ENCODE results near the gene NPM1.

NPM1 gene

DNA sequence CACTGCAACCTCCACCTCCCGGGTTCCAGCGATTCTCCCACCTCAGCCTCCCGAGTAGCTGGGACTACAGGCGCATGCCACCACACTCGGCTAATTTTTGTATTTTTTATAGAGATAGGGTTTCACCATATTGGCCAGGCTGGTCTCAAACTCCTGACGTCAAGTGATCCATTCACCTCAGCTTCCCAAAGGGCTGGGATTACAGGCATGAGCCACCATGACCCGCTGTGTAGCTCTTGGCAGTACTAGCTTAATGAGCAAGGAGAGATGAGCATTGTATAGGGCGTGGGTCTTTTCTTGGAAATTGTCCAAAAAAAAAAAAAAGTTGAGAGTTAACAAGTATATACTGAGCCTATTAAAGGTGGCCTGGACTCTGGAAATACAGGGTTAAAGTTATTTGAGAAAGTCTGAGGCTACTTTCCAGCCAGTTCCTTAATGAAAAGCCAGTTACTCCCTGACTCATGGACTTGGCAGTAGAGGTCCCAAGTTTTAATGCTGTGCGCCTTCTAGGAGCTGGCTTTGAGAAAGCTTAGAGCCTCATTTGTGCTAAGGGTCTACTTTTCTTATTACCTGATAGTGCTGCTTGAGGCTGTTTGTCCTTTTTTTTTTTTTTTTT is 27.6 kb downstream of the NPM1 start:
- no peak for DNase-seq

DNA sequence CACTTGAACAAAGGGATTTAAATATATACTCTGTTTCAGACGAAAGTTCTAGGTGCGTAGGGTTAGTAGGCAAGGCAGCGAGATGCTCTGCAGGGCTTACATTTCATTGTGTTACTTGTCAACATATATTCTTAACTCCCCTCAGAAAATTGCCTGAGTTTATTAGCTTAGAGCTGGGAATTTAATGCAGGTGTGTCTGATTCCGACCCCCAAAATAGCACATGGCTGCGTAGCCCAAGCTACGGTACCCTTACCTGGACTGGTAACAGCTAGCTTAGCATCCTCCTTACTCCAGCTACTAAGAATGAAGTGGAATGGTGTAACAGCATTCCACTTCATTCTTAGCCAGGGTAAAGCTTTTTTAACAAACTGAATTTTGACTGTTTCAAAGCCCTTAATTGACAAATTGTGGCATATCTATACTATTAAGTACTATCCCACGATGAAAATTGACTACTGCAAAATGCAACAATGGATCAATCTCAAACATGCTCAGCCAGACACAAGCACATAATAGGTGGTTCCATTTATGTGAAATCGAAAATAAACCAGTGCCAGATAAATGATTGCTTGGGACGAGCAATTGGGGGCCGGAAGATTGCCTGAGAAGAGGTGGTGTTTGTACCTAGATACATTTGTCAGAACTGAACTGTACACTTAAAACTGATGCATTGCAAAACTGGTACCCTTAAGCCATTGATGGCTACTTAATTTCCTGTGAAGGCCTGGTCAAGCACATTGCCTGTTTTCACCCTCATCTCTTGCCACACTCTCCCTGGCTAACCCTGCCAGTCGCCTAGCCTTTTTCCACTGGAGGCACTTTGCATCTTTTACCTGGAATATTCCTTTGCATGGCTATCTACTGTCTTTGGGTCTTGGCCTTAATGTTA is 28.8 kb downstream of the NPM1 start:
- no peak for DNase-seq

DNA sequence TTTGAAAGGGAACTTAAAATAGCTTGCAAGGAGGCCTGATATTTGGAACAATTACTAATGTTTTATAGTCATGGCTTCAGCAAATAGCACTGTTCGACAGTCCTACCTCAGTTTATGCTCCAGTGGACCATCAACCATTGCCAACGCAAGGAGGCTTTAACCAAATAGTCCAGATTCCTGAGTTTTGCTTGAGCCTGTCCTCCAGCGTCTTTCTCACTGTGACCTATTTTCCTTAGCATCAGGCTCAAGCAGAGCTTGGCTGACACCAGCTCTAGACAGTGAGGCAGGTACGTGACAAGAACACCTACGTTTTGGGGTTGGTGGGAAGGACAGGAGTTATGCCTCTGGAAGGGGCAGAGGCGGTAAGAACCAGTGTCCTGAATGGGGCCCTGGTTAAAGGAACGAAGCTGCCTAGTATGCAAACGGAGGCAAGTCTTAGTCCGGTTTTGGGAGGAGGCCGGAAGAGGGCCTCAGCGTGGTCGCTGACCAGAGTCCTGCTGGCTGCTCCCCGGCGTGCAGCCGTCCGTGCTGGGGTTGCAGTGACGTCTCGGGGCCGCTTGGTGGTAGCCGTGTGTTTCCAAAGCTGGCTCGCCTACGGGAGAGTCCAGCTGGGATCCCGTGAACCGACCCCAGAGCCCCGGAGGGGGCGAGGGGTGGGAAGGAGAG is 30.8 kb downstream of the NPM1 start:
- DNase-seq = peak; percentile 19

- DNase-seq = no peak
Observed at GRCh38 chr5:171418982-171419687, 31.5 kb downstream of the NPM1 start, which contains the start of gene FGF18. Gene FGF18, plus strand, starts transcription at chr5:171419647. Its CDS starts 553 bp downstream, at chr5:171420200.

DNA sequence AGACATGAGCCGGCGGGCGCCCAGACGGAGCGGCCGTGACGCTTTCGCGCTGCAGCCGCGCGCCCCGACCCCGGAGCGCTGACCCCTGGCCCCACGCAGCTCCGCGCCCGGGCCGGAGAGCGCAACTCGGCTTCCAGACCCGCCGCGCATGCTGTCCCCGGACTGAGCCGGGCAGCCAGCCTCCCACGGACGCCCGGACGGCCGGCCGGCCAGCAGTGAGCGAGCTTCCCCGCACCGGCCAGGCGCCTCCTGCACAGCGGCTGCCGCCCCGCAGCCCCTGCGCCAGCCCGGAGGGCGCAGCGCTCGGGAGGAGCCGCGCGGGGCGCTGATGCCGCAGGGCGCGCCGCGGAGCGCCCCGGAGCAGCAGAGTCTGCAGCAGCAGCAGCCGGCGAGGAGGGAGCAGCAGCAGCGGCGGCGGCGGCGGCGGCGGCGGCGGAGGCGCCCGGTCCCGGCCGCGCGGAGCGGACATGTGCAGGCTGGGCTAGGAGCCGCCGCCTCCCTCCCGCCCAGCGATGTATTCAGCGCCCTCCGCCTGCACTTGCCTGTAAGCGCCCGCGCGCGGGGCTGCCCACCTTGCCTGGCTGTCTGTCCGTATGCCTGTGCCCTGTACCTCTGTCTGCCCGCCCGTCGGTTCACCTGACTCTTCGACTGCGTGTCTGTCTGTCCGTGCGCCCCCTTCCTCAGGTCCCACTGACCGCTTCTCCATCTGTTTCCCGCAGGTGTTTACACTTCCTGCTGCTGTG is 32.2 kb downstream of the NPM1 start:
- no peak for DNase-seq

DNA sequence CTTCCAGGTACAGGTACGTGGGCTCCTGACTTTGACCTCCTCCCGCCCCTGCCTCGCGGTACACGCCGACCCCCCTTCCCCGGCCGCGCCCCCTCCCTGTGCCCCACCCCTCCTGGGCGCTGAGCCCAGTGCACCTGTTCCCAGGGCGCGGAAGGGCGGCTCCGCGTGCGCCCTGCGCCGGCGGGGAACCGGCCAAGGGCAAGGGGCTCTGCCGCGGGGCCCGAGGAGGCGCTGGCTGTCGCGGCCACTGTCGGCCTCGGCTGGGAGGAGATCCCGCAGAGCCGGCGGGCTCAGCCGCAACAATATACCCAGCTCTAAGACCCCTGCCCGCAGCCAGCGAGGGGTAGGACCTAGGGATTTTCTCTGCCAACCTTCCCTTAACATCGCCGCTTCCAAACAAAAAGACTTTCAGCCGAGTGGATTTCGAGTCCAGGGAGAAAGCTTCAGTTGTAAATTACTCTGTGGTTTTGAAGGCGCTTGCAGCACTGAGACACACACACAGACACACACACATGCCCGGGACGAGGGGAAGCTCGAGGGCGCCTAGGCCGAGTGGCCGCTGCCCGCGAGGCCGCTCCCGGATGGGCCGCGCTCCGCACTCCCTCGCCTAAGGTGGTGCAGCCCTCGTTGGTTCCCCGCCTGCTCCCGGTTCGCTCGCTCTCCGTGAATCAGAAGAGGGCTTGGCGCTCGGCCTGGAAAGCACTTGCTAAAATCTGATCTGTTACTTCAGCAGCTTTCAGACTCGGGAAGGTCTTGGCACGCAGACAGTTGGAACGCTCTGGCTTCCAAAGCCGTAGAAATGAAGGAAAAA is 33.0 kb downstream of the NPM1 start:
- DNase-seq = peak; percentile 29

DNA sequence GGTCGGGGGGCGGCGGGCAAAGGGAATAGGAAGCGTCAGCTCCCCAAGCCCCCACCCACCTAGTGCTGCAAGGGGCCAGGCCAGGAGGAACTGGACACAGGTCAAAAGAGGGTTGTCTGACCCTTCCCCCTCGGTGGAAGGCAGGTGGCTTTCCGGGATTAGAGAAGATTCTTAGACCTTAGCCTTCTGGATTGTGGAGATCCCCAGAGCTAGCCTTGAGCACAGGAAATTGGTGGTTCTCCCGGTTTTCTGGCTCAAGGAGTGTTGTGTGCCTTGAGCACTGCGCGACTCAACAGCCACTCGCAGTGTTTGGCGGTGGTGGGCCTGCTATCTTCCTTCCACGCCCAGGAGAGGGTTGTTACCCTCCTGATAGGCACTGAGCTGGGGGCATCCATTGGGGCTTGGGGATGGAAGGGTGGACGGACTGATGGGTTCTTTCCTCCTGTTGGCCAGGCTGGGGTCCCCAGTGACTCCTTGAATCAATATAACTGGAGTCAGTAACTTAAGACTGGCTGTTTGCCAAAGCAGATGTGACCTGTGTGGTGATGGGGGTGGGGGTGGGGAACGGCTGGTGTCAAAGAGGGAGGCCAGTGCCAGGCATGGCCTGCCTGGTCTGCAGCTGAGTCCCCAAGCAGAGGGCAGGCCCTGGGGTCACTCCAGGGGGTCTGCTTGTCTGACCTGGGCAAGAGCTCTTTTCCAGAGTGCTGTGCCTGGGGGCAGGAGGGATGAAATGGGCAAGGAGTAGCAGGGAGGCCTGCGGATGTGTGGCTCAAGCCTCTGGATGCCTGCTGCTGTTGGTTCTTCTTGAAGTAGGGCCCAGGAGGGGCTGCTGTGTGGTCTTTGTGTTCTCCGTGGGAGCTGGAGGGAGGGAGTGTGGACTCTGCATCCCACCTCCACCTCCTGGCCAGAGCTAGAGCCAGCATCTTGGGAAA is 33.9 kb downstream of the NPM1 start:
- DNase-seq = no peak

DNA sequence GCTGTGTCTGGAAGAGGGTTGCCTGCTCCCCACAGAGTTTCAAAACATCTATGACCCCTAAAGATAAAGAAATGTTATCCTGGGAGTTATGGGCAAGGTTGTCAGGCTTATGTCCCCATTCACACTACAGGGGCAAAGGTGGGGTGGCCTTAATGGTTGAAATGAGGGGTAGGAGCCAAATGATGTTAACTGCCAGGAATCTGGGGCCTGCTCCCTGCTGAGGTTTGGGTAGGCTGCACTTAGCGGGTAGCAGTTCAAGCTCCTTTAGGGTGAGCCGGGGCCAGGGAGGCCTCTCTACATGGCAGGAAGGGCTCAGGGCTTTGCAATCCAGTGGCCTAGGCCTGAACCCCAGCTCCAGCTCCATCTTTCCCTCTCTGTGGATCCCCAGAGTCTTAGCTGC is 34.8 kb downstream of the NPM1 start:
- DNase-seq = no peak

DNA sequence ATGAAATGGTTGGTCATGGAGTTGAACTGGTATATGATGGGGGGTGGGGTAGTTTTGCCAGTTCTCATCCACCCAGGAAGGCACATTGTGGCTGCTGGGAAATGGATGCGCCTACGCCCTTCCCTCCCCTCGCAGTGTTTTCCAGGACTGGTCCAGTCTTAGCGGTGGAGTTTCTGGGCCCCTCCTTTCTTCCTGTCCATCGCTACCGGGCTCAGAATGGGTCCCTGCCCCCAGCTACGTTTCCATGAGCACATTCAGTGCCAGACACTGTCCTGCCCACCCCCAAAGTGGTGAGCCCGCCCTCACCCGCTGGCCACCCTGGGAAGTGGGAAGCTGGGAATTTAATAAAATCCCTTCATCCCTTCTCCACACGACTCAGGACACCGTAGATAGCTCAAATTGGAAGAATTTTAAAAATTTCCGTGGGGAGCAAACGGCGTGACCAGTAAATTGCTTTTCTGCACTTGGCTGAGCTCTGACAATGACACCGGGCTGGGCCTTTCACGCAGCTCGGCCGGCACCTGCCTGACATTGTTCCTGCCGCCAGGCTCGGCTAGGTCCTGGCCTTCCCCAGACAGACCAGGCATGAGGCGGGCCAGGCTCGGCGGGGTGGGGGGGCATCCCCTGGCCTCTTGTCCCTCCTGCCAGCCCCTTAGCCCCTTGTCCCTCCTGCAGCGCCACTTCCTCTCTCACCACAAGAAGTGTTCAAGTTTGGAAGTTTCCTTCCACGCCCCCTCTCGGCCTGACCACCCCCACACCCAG is 35.4 kb downstream of the NPM1 start:
- no peak for DNase-seq

DNA sequence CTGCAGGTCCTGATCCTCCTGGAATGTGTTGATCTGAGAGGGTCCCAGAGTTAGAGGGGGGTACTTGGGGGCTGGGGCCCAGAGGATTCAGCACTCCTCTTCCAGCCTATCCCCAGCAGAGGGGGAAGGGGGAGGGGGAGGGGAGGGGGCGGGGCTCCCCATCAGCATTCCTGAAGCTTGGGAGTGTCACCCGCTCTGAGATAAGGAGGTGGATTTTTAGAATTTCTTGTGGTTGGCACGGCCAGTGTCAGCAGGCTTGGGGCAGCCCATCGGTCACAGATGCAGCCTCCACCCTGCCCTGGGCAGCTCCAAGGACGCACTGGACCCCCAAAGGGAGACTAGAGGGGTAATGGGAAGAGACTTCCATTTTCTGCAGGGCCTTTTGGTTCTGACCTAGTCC is 37.1 kb downstream of the NPM1 start:
- no peak for DNase-seq

- no peak for DNase-seq
Observed at GRCh38 chr5:171425596-171426244, 38.1 kb downstream of the NPM1 start.

DNA sequence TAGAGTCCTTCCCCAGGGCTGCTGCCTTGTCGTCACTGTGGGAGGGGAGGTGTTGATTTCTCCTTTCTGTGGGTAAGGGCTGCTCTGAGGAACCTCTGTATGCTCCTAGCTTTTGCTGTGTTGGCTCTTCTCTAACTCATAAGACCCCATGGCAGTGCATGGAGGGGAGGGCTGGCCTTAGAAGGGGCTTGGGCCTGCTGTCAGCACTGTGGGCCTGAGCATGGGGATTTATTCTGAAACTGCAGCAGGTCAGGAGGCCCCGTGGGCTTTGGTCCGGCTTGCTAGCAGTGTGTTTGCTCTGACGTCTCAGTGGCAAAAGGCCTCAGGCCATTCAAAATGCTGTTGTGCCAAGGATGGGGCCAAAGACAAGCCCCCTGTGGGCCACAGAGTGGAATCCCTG is 38.6 kb downstream of the NPM1 start:
- DNase-seq = no peak

DNA sequence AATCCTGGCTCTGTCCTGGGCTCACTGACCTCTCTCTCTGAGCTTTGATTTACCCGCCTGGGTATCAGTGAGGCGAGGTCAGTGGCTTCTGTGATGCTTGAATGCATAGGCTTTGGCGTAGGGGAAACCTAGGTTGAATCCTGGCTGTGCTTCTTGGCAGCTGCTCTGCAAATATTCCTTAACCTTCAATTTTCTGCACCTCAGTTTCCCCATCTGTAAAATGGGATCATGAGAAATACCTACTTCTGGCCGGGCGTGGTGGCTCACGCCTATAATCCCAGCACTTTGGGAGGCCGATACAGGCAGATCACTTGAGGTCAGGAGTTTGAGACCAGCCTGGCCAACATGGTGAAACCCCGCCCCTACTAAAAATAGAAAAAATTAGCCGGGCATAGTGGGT is 39.0 kb downstream of the NPM1 start:
- no peak for DNase-seq

DNA sequence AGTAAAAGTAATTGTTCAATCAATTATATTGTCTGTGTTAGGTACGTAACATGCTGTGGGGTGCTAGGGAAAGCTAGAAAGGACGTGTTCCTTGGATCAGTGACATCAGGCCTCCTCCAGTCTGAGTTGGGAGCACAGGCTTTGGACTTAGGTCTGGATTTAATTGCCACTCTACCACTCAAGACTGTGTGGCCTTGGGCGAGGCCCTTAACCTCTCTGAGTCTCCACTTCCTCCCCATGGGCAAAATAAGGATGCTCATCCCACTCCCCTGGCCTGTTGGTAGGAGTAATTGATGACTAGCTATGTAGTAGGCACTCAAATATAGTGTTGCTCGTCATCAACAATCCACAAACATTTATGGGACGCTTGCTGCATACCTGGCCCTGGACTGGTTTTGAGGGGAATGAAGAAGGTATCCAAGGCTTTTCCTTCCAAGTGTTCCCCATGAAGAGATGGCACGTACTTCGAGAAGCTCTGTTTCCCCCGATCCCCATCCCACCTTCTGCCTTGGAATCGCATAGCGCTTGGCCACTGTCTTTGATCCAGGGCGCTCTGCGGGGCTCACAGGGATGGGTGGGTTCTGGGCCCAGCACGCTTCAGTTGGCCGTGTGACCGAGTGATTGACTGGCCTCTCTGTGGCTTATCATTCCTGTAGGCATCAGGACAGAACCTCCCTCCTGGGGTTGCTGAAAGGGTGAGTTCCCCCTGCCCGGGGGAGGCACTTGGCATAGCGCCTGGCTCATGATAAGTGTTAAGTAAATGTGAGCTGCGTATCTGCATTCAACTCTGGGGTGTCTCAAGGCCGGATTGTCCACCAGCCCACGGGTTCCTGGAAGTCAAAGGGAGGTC is 39.9 kb downstream of the NPM1 start:
- DNase-seq = no peak

- no peak for DNase-seq
Observed at GRCh38 chr5:171428168-171428696, 40.6 kb downstream of the NPM1 start.

- no peak for DNase-seq
Observed at GRCh38 chr5:171428809-171429542, 41.3 kb downstream of the NPM1 start.

DNA sequence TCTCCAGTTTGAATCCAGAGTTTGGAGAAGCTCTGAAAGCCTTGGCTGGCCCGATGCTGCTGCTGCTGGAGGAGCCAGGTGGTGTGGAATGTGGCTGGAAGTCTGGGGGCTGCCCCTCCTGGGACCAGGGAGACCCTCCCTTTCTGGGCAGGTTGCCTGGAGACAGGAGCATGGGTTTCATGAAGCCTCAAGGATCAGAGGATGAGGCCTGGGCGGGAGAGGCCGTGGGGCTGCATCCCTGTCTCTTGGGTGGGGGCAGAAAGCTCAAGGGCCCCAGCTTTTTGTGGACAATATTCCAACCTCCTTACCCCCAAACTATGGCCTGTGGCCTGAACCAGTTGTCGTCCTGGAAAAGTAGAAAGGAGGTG is 41.9 kb downstream of the NPM1 start:
- DNase-seq = no peak
